ENCODE measurements around the gene CCDC187. TPM values are rescaled to one million over a fixed set of nuclear protein-coding genes. Genes with fewer than 3 reads are reported as not detected.

Gene CCDC187
- total and polyA plus RNA-seq, 2 experiments from 2014 or later: 0.13 to 1.3 TPM

DNA sequence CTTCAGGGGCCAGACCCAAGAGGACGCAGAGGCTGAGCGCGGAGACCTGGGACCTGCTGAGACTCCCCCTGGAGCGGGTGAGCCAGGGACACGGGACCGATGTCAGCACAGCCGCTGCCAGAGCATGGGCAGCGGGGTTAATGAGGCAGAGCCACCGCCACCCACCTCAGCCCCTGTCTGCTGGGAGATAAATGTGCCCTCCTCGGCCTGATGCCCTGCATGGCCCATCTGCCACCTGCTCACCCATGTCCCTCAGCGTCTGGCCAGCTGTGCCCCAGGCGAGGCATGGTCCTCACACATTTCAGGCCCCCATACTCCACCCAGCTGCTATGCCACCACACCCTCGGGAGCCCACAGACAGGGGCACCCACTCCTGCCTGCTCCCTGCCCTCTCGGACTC lies 44.8 kb upstream of the CCDC187 start:
- DNase-seq (ENCODE audit: low read depth in 1 of 2, low spot score in 1 of 2): no peak

DNA sequence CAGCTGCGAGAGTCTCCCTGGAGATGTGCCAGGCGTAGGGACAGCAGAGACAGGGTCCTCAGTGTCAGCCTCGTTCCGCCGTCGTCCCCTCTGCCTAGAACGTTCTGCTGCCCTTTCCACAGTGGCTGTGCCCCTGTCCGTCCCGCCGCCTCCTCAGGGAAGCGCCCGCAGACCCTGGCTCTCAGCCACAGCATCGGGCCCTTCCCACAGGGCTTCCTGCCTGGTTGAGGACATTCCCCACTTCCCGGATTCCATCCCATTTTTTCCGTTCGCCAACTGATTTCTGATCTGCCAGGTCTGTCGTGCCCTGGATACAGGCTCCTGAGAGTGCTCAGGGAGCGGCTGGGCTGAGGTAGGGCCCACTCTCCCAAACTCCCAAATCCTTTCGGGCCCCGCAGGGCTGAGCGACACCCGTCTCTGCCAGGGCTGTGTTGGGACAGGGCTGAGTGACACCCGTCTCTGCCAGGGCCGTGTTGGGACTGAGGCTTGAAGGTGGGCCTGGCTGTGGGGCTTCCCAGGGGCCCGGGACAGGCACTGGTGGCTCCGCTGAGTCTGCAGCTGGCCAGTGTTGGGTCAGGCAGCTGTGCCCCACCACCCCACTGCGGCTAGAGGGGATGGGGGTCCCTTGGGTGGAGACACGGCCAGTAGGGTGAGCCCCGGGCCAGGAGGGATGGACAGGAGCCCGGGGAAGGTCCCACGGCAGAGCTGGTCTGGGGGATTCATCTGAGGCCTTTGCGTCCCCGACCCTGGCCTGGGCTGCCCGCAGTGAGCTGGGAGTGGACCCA lies 43.8 kb upstream of the CCDC187 start:
- no peaks in the 10 kb centered on the region for H3K9me3 ChIP-seq (ENCODE audit: low read depth)
- no peak overlapping the region for H3K4me3 ChIP-seq
- no peak overlapping the region for H3K27ac ChIP-seq
- TF ChIP-seq, protein P1, sequence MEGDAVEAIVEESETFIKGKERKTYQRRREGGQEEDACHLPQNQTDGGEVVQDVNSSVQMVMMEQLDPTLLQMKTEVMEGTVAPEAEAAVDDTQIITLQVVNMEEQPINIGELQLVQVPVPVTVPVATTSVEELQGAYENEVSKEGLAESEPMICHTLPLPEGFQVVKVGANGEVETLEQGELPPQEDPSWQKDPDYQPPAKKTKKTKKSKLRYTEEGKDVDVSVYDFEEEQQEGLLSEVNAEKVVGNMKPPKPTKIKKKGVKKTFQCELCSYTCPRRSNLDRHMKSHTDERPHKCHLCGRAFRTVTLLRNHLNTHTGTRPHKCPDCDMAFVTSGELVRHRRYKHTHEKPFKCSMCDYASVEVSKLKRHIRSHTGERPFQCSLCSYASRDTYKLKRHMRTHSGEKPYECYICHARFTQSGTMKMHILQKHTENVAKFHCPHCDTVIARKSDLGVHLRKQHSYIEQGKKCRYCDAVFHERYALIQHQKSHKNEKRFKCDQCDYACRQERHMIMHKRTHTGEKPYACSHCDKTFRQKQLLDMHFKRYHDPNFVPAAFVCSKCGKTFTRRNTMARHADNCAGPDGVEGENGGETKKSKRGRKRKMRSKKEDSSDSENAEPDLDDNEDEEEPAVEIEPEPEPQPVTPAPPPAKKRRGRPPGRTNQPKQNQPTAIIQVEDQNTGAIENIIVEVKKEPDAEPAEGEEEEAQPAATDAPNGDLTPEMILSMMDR (IDR thresholded peaks at IDR 0.05; ENCODE audit: low read depth, low read length): no peak
- no peaks in the 10 kb centered on the region for H3K27me3 ChIP-seq
- peaks cover 13% of the 10 kb centered on the region for H3K4me1 ChIP-seq (ENCODE audit: low read depth)
- no peak for DNase-seq (ENCODE audit: low read depth in 1 of 2, low spot score in 1 of 2)
- H3K36me3 ChIP-seq: no peaks in the 10 kb centered on the region

More for the DNA sequence above, 44.8 kb upstream of the CCDC187 start:
- H3K4me3 ChIP-seq: no peak overlapping the region
- H3K27me3 ChIP-seq: no peaks in the 10 kb centered on the region
- H3K9me3 ChIP-seq (ENCODE audit: low read depth): no peaks in the 10 kb centered on the region
- peaks cover 12% of the 10 kb centered on the region for H3K4me1 ChIP-seq (ENCODE audit: low read depth)
- H3K27ac ChIP-seq: no peak overlapping the region
- no peaks in the 10 kb centered on the region for H3K36me3 ChIP-seq
- TF ChIP-seq, protein P1 (IDR thresholded peaks at IDR 0.05; ENCODE audit: low read depth, low read length): no peak

DNA sequence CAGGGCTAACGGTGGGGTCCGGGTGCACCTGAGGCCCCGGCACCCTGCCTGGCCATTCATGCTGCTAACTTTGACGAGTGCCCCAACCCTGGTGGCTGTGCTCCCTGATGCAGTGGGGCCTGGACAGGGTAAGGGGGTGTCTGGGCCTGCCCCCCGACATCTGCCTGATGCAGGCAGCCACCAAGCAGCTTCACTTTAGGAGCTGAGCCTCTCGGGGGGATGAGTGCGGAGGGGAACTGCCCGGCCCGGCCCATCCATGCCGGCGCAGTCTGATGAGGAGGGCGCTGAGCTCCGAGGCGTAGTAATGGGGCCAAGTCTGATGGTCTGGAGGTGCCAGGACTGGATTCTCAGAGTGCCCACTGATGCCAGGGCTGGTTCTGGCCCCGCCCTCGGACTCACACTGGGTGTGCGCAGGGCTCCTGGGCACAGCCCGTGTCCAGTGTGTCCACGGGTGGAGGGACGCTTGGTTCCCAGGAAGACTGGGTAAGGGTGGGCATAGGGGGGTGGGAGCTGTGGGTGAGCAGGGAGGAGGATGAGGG lies 43.1 kb upstream of the CCDC187 start:
- Histone ChIP-seq H3K27me3 (no peaks in the 10 kb centered on the region), H3K27ac (no peak overlapping the region), H3K36me3 (no peaks in the 10 kb centered on the region), H3K4me3 (no peak overlapping the region), H3K4me1 (ENCODE audit: low read depth) (peaks cover 17% of the 10 kb centered on the region), H3K9me3 (ENCODE audit: low read depth) (no peaks in the 10 kb centered on the region)
- DNase-seq (ENCODE audit: low read depth in 1 of 2, low spot score in 1 of 2): no peak
- TF ChIP-seq, protein P1 (IDR thresholded peaks at IDR 0.05; ENCODE audit: low read depth, low read length): no peak

DNA sequence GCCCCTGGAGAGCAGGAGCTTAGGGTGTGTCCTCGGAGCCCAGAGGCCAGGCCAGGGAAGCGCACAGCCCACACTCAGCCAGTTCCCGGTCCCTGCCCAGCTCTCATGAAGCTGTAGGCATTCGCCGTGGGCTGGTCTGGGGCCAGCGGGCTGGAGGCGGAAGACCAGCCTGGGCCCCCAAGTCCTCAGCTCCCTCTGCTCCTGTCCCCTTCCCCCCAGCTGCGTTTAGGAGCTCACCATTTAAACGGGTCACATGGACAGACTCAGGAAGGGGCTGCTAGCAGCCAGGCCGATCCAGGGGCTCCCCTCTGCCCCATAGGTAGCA lies 42.2 kb upstream of the CCDC187 start:
- Histone ChIP-seq H3K27ac (peak overlapping the region; percentile 73), H3K4me1 (ENCODE audit: low read depth) (peaks cover 17% of the 10 kb centered on the region)

DNA sequence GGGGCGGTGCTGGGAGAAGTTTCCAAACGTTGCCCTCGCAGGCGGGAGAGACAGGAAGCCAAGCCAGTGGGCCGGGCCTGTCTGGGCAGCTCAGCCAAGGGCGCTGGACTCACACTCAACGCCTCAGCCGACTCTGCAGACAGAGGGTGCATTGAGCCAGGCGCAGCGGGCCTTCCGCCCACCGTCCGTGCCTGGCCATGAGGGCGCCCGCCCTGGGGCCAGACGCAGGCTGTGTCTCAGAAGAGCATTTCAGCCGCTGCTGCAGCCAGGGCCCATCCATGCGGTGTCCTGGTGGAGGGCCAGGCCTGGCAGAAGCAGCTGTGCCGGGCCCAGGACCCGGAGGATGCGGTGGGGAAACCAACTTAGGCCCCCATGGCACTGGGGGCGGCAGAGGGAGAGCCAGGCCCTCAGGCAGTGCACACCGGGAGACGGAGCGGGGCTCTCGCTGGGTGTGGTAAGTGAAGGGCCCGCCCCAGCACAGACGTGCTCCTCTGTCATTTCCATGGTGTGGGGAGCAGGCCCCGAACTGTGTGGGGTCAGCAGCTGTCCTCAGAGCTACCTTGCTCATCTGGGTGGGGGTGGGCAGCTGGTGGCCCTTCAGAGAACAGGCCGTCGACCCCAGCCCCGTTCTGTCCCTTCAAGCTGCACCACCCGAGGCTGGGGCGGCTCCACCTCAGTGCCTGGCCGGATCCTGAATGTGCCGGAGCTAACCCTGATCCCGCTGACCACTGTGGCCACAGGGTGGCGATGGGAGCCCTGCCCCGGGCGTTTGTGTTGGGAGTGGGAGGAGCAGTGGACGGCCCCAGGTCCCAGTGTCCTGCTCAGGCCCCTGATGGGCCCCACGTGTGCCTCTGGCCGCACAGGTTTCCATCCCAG lies 41.6 kb upstream of the CCDC187 start:
- TF ChIP-seq, protein P1 (IDR thresholded peaks at IDR 0.05; ENCODE audit: low read depth, low read length): peak; percentile 54
- Histone ChIP-seq H3K36me3 (no peaks in the 10 kb centered on the region), H3K4me1 (ENCODE audit: low read depth) (peaks cover 17% of the 10 kb centered on the region), H3K27me3 (no peaks in the 10 kb centered on the region), H3K9me3 (ENCODE audit: low read depth) (no peaks in the 10 kb centered on the region), H3K27ac (peak overlapping the region; percentile 73), H3K4me3 (no peak overlapping the region)
- DNase-seq (ENCODE audit: low read depth in 1 of 2, low spot score in 1 of 2): peak; percentile 52 to 73

More for the DNA sequence above, 42.2 kb upstream of the CCDC187 start:
- H3K4me3 ChIP-seq: no peak overlapping the region
- DNase-seq (ENCODE audit: low read depth in 1 of 2, low spot score in 1 of 2): no peak
- H3K27me3 ChIP-seq: no peaks in the 10 kb centered on the region
- H3K9me3 ChIP-seq (ENCODE audit: low read depth): no peaks in the 10 kb centered on the region
- no peaks in the 10 kb centered on the region for H3K36me3 ChIP-seq
- TF ChIP-seq, protein P1 (IDR thresholded peaks at IDR 0.05; ENCODE audit: low read depth, low read length): no peak

Measured in cardiac muscle cell (in vitro differentiated cells and primary cell).